SH-SY5Y (cell line): ENCODE results near the gene CARD10.

Experiments used
- GATA2 ChIP-seq: IDR thresholded peaks from 2 replicates; pipeline ENCODE4 v1.6.1; 2011; ENCODE audit warnings: mild to moderate bottlenecking, low read depth, low read length
- GATA3 ChIP-seq: IDR thresholded peaks from 2 replicates; pipeline ENCODE4 v1.6.1; 2011; ENCODE audit warnings: low read depth, mild to moderate bottlenecking, low read length, moderate library complexity

- TF ChIP-seq GATA3 (no peak), GATA2 (no peak)
These were observed 47.2 kb upstream of the CARD10 start for GRCh38 chr22:37566329-37566837.
